BE2C (cell line): ENCODE results near the gene LGALS7.

Experiments used
- DNase-seq: peaks from one replicate; pipeline ENCODE4 v3.0.0-alpha.2; 2020
- H3K27me3 ChIP-seq: fragments of 250-450 bp; sonication (Bioruptor Pico); 2 replicates; pipeline ENCODE4 v1.5.1; 2020; ENCODE audit warnings: mild to moderate bottlenecking
- H3K36me3 ChIP-seq: fragments of 250-450 bp; sonication (Bioruptor Pico); 2 replicates; pipeline ENCODE4 v1.5.1; 2020; ENCODE audit warnings: mild to moderate bottlenecking
- H3K4me1 ChIP-seq: fragments of 250-450 bp; sonication (Bioruptor Pico); 2 replicates; pipeline ENCODE4 v1.5.1; 2020
- H3K4me3 ChIP-seq: 2 replicates; pipeline ENCODE4 v1.5.1; 2011; ENCODE audit warnings: low read depth, low read length
- H3K9me3 ChIP-seq: fragments of 250-450 bp; sonication (Bioruptor Pico); 2 replicates; pipeline ENCODE4 v1.5.1; 2020
- TF ChIP-seq, protein P1 (sequence below): IDR thresholded peaks from 2 replicates; pipeline ENCODE4 v1.5.1; 2012; ENCODE audit warnings: mild to moderate bottlenecking, low read depth, low read length

Gene LGALS7

GRCh38 chr19:38741670-38742069 lies 31.6 kb downstream of the LGALS7 start:
- Histone ChIP-seq H3K36me3 (no peaks in the 10 kb centered on the region), H3K4me1 (no peaks in the 10 kb centered on the region), H3K4me3 (no peak overlapping the region), H3K9me3 (no peaks in the 10 kb centered on the region), H3K27me3 (no peaks in the 10 kb centered on the region)
- TF ChIP-seq, protein P1, sequence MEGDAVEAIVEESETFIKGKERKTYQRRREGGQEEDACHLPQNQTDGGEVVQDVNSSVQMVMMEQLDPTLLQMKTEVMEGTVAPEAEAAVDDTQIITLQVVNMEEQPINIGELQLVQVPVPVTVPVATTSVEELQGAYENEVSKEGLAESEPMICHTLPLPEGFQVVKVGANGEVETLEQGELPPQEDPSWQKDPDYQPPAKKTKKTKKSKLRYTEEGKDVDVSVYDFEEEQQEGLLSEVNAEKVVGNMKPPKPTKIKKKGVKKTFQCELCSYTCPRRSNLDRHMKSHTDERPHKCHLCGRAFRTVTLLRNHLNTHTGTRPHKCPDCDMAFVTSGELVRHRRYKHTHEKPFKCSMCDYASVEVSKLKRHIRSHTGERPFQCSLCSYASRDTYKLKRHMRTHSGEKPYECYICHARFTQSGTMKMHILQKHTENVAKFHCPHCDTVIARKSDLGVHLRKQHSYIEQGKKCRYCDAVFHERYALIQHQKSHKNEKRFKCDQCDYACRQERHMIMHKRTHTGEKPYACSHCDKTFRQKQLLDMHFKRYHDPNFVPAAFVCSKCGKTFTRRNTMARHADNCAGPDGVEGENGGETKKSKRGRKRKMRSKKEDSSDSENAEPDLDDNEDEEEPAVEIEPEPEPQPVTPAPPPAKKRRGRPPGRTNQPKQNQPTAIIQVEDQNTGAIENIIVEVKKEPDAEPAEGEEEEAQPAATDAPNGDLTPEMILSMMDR = no peak
- DNase-seq = no peak

GRCh38 chr19:38740932-38741331 lies 32.4 kb downstream of the LGALS7 start:
- Histone ChIP-seq H3K9me3 (no peaks in the 10 kb centered on the region), H3K36me3 (no peaks in the 10 kb centered on the region), H3K4me1 (no peaks in the 10 kb centered on the region), H3K27me3 (no peaks in the 10 kb centered on the region), H3K4me3 (no peak overlapping the region)
- DNase-seq = no peak
- TF ChIP-seq, protein P1 = no peak

DNA sequence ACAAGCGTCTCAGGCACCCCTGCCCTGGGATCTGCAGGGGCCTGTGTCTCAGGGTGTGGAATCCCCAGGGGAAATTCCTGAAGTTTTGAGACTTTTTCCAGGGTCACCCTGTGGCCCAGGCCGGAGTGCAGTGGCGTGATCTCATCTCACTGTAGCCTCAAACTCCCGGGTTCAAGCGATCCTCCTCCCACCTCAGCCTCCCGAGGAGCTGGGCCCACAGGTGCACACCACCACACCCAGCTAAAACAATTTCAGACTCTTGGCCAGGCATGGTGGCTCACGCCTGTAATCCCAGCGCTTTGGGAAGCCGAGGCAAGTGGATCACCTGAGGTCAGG lies 33.1 kb downstream of the LGALS7 start:
- Histone ChIP-seq H3K9me3 (no peaks in the 10 kb centered on the region), H3K4me3 (no peak overlapping the region), H3K4me1 (no peaks in the 10 kb centered on the region), H3K27me3 (no peaks in the 10 kb centered on the region), H3K36me3 (no peaks in the 10 kb centered on the region)
- no peak for DNase-seq
- TF ChIP-seq, protein P1 = no peak

- Histone ChIP-seq H3K9me3 (no peaks in the 10 kb centered on the region), H3K4me1 (no peaks in the 10 kb centered on the region), H3K27me3 (no peaks in the 10 kb centered on the region), H3K36me3 (no peaks in the 10 kb centered on the region), H3K4me3 (no peak overlapping the region)
- TF ChIP-seq, protein P1 = no peak
- DNase-seq = no peak
These were observed 33.7 kb downstream of the LGALS7 start for GRCh38 chr19:38739440-38740256.

GRCh38 chr19:38737921-38738737 lies 35.2 kb downstream of the LGALS7 start:
- Histone ChIP-seq H3K9me3 (no peaks in the 10 kb centered on the region), H3K27me3 (no peaks in the 10 kb centered on the region), H3K4me3 (no peak overlapping the region), H3K4me1 (no peaks in the 10 kb centered on the region), H3K36me3 (no peaks in the 10 kb centered on the region)
- DNase-seq = no peak
- TF ChIP-seq, protein P1 = no peak
